HepG2 (cell line): ENCODE measurements around the gene TLR3. TPM values are rescaled to one million over a fixed set of nuclear protein-coding genes. Genes with fewer than 3 reads are reported as not detected.

Experiments
- HNRNPK ChIP-seq: fragments of 200-400 bp; formaldehyde crosslinking; IDR thresholded peaks from 2 replicates; pipeline ENCODE4 v1.6.1; 2018; ENCODE audit warnings: low read length, low read depth, moderate library complexity, mild to moderate bottlenecking; ENCODE audit not compliant: poor library complexity, severe bottlenecking
- IKZF4 ChIP-seq: sonication (generic); formaldehyde crosslinking; IDR thresholded peaks from 2 replicates; pipeline ENCODE4 v1.5.1; 2020; ENCODE audit warnings: borderline replicate concordance, mild to moderate bottlenecking, low read depth, missing genetic modification reagents; ENCODE audit errors: not compliant biosample characterization
- PPARG ChIP-seq: conservative IDR thresholded peaks from 2 replicates; pipeline ENCODE4 v1.6.1; 2016; ENCODE audit warnings: missing biosample characterization, missing genetic modification reagents
- ZNF224 ChIP-seq: sonication (generic); formaldehyde crosslinking; IDR thresholded peaks from 2 replicates; pipeline ENCODE4 v1.5.0; 2020; ENCODE audit warnings: mild to moderate bottlenecking, missing genetic modification reagents
- ZNF296 ChIP-seq: sonication (generic); formaldehyde crosslinking; conservative IDR thresholded peaks from 2 replicates; pipeline ENCODE4 v1.5.0; 2020; ENCODE audit warnings: mild to moderate bottlenecking, missing genetic modification reagents
- polyA plus RNA-seq, 8 experiments: library from polyadenylated mRNA; depleted of rRNA in 3 of 8; stranded (reverse) in 7 of 8; unstranded in 1 of 8; fragments of >200 nt; fragmentation: Illumina TruSeq in 4 of 8; extraction: Trizol in 4 of 8; gene quantifications; 2 replicates each; pipeline versions ENCODE4 v1.2.1 to v1.2.3, GENCODE V29; 2011 to 2016; ENCODE audit warnings: low read depth in 4 of 8, missing spikeins in 1 of 8, mixed read lengths in 1 of 8; ENCODE audit not compliant: insufficient read depth in 1 of 8
- total RNA-seq, 5 experiments: library from RNA; depleted of rRNA; stranded (reverse); fragments of >200 nt; fragmentation: Illumina TruSeq; extraction: Trizol; gene quantifications; 2 replicates each; pipeline ENCODE4 v1.2.3, GENCODE V29; 2016; ENCODE audit warnings: low read depth in 1 of 5
- TF ChIP-seq, protein P1 (sequence below): sonication (generic); formaldehyde crosslinking; IDR thresholded peaks from 2 replicates; pipeline ENCODE4 v1.5.0; 2020; ENCODE audit warnings: mild to moderate bottlenecking, missing genetic modification reagents
- TF ChIP-seq, protein P2 (sequence below): sonication (generic); formaldehyde crosslinking; IDR thresholded peaks from 2 replicates; pipeline ENCODE4 v1.4.0; 2020; ENCODE audit warnings: missing genetic modification reagents, borderline replicate concordance
- TF ChIP-seq, protein P3 (sequence below): sonication (generic); formaldehyde crosslinking; IDR thresholded peaks from 2 replicates; pipeline ENCODE4 v1.4.0; 2020; ENCODE audit warnings: missing genetic modification reagents, borderline replicate concordance

The TLR3 gene
- total and polyA plus RNA-seq, 2 of the 13 experiments (the other 11 are each of a cell fraction or from before 2014, with no cell fraction given), result 0.11 to 0.38 TPM

DNA sequence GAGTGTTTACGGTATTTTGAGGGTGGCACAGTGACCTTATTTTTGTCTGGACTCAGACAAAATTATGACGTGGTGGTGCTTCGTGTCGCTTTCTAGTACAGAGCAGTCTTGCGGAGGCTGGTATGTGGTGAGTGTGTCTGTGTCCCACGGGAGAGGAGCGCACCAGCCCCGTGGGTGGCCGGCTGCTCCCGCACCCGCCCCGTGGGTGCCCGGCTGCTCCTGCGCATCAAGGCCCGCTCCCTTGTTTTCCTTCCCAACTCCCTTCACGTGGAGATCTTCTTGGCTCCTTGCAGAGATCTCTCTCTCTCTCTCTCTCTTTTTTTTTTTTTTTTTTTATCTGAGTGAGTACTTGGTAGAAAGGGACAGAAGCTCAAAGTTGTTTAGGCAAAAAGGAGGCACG, 23.3 kb downstream of the TLR3 start (continued):
- TF ChIP-seq, protein P1, sequence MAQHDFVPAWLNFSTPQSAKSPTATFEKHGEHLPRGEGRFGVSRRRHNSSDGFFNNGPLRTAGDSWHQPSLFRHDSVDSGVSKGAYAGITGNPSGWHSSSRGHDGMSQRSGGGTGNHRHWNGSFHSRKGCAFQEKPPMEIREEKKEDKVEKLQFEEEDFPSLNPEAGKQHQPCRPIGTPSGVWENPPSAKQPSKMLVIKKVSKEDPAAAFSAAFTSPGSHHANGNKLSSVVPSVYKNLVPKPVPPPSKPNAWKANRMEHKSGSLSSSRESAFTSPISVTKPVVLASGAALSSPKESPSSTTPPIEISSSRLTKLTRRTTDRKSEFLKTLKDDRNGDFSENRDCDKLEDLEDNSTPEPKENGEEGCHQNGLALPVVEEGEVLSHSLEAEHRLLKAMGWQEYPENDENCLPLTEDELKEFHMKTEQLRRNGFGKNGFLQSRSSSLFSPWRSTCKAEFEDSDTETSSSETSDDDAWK (CRISPR knock-in tag), result no peak
- TF ChIP-seq ZNF224 (CRISPR knock-in tag) (no peak), HNRNPK (no peak), ZNF296 (CRISPR knock-in tag) (no peak), IKZF4 (CRISPR knock-in tag) (no peak), PPARG (CRISPR knock-in tag) (no peak)
- TF ChIP-seq, protein P2, sequence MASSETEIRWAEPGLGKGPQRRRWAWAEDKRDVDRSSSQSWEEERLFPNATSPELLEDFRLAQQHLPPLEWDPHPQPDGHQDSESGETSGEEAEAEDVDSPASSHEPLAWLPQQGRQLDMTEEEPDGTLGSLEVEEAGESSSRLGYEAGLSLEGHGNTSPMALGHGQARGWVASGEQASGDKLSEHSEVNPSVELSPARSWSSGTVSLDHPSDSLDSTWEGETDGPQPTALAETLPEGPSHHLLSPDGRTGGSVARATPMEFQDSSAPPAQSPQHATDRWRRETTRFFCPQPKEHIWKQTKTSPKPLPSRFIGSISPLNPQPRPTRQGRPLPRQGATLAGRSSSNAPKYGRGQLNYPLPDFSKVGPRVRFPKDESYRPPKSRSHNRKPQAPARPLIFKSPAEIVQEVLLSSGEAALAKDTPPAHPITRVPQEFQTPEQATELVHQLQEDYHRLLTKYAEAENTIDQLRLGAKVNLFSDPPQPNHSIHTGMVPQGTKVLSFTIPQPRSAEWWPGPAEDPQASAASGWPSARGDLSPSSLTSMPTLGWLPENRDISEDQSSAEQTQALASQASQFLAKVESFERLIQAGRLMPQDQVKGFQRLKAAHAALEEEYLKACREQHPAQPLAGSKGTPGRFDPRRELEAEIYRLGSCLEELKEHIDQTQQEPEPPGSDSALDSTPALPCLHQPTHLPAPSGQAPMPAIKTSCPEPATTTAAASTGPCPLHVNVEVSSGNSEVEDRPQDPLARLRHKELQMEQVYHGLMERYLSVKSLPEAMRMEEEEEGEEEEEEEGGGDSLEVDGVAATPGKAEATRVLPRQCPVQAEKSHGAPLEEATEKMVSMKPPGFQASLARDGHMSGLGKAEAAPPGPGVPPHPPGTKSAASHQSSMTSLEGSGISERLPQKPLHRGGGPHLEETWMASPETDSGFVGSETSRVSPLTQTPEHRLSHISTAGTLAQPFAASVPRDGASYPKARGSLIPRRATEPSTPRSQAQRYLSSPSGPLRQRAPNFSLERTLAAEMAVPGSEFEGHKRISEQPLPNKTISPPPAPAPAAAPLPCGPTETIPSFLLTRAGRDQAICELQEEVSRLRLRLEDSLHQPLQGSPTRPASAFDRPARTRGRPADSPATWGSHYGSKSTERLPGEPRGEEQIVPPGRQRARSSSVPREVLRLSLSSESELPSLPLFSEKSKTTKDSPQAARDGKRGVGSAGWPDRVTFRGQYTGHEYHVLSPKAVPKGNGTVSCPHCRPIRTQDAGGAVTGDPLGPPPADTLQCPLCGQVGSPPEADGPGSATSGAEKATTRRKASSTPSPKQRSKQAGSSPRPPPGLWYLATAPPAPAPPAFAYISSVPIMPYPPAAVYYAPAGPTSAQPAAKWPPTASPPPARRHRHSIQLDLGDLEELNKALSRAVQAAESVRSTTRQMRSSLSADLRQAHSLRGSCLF, result no peak
- TF ChIP-seq, protein P3, sequence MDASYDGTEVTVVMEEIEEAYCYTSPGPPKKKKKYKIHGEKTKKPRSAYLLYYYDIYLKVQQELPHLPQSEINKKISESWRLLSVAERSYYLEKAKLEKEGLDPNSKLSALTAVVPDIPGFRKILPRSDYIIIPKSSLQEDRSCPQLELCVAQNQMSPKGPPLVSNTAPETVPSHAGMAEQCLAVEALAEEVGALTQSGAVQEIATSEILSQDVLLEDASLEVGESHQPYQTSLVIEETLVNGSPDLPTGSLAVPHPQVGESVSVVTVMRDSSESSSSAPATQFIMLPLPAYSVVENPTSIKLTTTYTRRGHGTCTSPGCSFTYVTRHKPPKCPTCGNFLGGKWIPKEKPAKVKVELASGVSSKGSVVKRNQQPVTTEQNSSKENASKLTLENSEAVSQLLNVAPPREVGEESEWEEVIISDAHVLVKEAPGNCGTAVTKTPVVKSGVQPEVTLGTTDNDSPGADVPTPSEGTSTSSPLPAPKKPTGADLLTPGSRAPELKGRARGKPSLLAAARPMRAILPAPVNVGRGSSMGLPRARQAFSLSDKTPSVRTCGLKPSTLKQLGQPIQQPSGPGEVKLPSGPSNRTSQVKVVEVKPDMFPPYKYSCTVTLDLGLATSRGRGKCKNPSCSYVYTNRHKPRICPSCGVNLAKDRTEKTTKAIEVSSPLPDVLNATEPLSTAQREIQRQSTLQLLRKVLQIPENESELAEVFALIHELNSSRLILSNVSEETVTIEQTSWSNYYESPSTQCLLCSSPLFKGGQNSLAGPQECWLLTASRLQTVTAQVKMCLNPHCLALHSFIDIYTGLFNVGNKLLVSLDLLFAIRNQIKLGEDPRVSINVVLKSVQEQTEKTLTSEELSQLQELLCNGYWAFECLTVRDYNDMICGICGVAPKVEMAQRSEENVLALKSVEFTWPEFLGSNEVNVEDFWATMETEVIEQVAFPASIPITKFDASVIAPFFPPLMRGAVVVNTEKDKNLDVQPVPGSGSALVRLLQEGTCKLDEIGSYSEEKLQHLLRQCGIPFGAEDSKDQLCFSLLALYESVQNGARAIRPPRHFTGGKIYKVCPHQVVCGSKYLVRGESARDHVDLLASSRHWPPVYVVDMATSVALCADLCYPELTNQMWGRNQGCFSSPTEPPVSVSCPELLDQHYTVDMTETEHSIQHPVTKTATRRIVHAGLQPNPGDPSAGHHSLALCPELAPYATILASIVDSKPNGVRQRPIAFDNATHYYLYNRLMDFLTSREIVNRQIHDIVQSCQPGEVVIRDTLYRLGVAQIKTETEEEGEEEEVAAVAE (CRISPR knock-in tag), result no peak
